Measurements from ENCODE around the gene SIRT5. TPM values are rescaled to one million over a fixed set of nuclear protein-coding genes. Genes with fewer than 3 reads are reported as not detected.

The SIRT5 gene
- total RNA-seq, 1 experiment from 2014 or later: 31.6 TPM

DNA sequence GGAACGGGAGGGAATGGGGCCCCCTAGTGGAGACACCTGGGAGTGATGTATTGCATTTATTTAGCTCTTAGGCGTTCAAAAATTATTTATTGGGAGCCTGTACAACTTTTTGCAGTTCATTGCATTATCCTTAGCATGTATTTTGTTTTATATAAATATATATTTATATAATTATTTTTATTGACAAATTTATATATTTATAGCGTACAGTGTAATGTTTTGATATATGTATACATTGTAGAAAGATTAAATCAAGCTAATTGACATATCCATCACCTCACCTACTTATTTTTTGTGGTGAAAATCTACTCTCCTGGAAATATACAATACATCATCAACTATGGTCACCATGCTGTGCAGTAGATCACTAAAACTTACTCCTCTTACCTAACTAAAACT, 975 bp downstream of the SIRT5 start:
- no peak for DNase-seq (ENCODE audit: low read depth)
- in situ Hi-C loops (cut with HindIII; ENCODE audit: low pct_unique_long_range_greater_than_20kb, low sequenced_read_pairs): no loop called here

DNA sequence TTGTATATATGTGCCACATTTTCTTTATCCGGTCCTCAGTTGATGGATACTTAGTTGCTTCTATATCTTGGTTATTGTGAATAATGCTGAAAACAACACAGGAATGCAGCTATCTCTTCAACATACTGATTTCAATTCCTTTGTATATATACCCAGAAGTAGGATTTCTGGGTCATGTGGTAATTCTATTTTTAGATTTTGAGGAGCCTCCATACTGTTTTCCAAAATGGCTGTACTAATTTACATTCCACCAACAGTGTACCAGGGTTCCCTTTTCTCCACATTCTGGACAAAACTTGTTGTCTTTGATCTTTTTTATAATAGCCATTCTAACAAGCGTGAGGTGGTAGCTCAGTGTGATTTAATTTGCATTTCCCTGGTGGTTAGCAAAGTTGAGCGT, 1.6 kb downstream of the SIRT5 start:
- DNase-seq (ENCODE audit: low read depth): no peak
- in situ Hi-C loops (cut with HindIII; ENCODE audit: low pct_unique_long_range_greater_than_20kb, low sequenced_read_pairs): no loop called here

DNA sequence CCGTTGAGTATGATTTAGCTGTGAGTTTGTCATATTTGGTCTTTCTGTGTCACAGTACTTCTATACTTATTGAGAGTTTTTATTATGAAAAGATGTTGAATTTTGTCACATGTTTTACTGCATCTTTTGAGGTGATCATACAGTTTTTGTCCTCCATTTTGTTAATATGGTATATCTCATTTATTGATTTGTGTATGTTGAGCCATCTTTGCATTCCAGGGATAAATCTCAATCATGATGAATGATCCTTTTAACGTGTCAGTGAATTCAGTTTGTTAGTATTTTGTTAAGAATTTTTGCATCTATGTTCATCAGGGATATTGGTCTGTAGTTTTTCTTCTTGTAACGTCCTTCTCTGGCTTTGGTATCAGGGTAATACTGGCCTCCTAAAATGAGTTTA, 3.5 kb downstream of the SIRT5 start:
- in situ Hi-C loops (cut with HindIII; ENCODE audit: low pct_unique_long_range_greater_than_20kb, low sequenced_read_pairs): no loop called here
- no peak for DNase-seq (ENCODE audit: low read depth)

DNA sequence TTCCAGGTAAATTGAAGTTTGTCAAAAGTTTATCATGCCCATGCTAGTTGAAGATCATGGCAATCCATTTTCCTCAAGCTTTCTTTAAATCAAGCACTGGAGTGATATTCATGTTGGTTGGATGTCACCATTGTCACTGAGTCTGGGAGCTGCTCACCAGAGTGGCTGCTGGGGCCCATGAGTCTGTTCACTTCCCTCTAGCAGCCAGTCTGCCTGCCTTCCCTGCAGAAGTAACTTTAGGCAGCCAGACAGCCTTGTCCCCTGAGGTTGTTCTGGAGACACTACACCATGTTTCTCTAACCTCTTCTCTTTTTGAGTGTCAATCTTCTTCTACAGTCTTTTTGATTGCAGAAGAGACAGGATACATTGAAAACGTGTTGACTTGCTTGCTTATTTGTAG, 5.5 kb downstream of the SIRT5 start:
- in situ Hi-C loops (cut with HindIII; ENCODE audit: low pct_unique_long_range_greater_than_20kb, low sequenced_read_pairs): no loop called here
- no peak for DNase-seq (ENCODE audit: low read depth)

DNA sequence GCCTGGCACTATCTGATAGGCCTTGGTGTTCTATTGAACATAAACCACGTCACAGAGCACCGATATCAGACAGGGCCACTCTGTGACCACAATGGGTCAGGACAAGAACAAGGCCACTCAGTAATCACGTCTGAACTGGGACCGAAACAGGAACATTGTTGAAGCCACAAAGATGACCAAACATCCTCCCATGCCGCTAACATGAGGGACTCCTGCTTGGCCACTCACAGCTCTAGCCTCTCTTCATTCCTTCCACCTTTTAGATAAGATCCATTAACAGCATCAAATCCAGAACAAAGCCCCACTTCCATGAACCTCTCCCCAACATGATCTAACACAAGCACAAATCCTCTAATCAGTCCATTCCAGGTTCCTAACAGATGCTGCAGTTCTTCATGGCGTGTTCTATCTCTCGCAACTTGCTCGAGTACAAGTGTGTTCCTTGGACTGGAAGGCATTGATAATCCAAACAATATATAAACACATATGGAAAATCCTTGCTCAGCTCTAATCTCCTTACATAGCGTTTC, 7.4 kb downstream of the SIRT5 start:
- in situ Hi-C loops (cut with HindIII; ENCODE audit: low pct_unique_long_range_greater_than_20kb, low sequenced_read_pairs): no loop called here

DNA sequence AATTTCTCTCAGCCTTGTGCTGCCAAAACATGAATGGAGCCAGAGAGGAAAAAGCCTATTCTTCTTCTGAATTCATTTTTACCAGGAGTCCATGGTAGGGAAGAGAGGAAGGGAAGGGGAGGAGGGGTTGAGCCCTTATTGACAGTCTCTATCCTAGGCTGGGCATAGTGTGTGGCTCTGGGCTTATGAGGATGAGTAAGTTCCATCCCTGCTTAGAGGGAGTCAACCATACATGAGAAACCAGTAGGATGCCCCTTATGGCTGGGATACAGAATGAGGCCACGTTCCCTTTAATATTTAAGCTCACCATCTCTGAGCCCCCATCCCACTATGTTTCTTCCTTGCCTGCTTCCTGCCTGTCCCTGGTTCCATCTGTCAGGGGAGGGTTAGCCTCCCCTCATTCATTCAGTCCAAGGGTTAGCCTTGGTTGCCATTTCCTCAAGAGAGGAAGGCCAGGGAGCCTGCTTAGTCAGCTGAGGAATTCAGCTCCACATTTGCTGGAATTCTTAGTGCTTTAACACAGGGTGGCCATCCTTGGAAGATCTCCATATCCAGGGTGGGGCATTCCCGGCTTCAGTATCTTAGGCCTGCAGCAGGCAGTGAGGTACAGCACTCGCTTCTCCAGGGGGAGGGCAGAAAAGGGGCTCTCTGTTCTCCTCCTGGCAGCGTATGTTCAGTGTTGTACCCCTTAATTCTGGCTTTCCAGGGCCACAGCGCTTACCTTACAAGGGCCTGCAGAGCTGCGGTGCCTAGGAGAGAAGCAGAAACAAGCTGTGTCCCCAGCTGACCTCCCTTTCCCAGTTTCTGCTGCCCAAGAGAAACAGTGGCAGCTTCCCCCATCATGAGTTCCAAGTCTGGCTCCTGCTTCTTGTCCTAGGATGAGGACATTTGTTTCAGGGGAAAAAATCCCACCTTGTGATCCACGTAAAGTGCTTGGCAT, 12.5 kb downstream of the SIRT5 start:
- in situ Hi-C loops (cut with HindIII; ENCODE audit: low pct_unique_long_range_greater_than_20kb, low sequenced_read_pairs): no loop called here
- DNase-seq (ENCODE audit: low read depth): no peak

More for the DNA sequence above, 7.4 kb downstream of the SIRT5 start:
- DNase-seq (ENCODE audit: low read depth): no peak

DNA sequence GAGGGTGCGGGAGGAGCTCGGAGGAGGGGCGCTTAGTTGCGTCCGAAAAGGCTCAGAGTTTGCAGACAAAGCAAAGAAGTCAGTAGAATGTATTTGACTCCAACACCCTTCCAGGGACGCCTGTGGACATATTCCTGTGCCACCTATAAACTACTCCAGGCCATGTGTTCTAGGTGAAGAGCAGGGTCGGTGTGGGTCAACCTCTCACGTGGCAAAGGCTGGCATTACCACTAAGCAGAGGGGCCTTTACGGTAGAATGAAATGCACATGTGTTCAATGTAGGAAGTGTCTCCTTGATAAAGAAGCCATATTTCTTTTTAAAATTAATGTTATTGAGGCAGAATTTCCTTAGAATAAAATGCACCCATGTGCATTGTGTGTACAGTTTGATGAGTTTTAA, 15.4 kb downstream of the SIRT5 start:
- DNase-seq (ENCODE audit: low read depth): no peak
- in situ Hi-C loops (cut with HindIII; ENCODE audit: low pct_unique_long_range_greater_than_20kb, low sequenced_read_pairs): no loop called here

DNA sequence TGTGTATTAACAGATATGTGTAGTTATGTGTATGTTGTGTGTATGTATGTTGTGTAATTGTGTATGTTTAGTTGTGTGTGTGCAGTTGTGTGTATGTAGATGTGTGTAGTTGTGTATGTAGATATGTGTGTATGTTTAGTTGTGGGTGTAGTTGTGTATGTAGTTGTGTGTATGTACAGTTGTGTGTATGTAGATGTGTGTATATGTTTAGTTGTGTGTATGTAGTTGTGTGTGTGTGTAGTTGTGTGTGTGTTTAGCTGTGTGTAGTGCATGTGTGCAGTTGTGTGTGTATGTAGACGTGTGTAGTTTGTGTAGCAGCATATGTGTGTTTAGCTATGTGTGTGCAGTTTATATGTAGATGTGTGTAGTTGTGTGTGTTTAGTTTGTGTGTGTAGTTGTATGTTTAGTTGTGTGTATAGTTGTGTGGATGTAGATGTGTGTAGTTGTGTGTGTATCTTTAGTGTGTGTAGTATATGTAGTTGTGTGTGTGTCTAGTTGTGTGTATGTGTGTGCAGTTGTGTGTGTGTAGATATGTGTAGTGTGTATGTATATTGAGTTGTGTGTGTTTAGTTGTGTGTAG, 16.3 kb downstream of the SIRT5 start:
- DNase-seq (ENCODE audit: low read depth): no peak
- in situ Hi-C loops (cut with HindIII; ENCODE audit: low pct_unique_long_range_greater_than_20kb, low sequenced_read_pairs): no loop called here

DNA sequence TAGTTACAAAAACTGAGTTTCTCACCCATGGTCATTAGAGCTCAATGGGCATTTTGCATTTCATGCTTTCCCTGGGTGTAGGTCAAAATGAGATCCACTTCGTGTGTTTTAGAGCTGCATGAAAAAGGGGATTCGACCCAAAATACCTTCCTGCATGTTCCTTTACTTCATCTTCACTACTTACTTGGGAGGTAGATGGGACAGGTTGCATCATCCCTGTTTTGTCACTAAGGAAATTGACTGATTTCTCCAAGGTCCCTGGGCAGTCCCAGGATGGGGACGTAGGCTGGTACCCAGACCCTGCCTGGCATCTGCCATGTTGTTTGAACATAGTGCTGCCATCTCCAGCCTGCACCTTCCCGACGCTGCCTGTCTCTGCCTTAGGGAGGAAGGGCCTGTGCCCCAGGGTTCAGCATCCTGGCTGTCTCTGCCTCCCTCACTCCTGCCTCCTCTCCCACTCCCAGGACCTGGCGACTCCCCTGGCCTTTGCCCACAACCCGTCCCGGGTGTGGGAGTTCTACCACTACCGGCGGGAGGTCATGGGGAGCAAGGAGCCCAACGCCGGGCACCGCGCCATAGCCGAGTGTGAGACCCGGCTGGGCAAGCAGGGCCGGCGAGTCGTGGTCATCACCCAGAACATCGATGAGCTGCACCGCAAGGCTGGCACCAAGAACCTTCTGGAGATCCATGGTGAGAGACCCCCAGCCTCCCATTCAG, 17.0 kb downstream of the SIRT5 start:
- no peak for DNase-seq (ENCODE audit: low read depth)
- in situ Hi-C loops (cut with HindIII; ENCODE audit: low pct_unique_long_range_greater_than_20kb, low sequenced_read_pairs): no loop called here

DNA sequence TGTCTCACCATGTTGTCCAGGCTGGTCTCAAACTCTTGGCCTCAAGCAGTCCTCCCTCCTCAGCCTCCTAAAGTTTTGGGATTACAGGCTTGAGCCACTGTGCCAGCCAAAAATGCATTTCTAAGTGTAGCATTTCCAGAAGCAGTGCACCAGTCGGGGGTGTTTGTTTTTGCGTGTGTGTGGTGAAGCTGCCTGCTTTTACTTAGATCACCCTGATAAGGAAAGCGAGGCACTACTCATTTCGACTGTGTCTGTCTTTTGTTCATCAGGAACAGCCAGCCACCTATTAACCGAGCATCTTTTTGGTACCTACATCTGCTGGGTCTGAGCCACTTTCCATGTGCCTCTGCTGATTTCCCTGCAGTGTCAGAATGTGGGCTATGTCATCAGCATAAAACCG, 18.7 kb downstream of the SIRT5 start:
- no peak for DNase-seq (ENCODE audit: low read depth)
- in situ Hi-C loops (cut with HindIII; ENCODE audit: low pct_unique_long_range_greater_than_20kb, low sequenced_read_pairs): no loop called here

DNA sequence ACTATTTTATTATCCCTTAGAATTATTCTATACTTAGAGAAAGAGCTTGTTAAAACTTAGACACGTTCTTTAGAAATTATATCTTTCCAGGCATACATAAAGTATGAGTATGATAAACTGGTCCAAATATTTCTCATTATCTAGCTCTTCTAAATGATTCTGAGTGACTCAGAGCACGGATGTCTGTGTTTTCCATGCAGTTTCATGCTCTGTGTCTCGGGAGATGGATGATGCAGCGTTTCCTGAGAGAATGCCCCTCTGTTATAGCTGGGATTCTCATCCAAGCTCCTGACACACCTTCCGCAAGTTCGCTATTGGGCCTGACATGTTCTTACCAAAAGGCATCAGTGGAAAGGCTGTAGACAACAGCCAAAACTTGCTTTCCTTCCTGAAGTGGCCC, 19.3 kb downstream of the SIRT5 start:
- in situ Hi-C loops (cut with HindIII; ENCODE audit: low pct_unique_long_range_greater_than_20kb, low sequenced_read_pairs): no loop called here
- no peak for DNase-seq (ENCODE audit: low read depth)

DNA sequence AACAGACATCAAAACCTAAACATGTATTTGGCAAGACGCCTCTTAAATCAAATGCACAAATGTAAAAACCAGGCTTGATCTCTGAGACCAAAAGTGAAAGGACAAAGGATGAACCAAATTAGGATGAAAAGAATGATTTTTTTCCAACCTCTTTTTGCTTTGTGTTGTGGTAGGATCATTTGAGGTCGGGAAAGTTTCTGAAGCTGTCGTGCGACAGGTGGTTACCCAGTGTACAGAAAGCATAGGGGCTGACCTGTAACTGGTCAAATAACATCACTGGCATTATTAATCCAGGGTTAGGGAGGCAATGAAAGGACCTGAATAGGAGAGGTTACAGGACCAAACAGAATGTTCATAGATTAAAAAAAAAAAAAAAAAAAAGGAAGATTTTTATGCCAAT, 22.7 kb downstream of the SIRT5 start:
- in situ Hi-C loops (cut with HindIII; ENCODE audit: low pct_unique_long_range_greater_than_20kb, low sequenced_read_pairs): no loop called here
- DNase-seq (ENCODE audit: low read depth): no peak

DNA sequence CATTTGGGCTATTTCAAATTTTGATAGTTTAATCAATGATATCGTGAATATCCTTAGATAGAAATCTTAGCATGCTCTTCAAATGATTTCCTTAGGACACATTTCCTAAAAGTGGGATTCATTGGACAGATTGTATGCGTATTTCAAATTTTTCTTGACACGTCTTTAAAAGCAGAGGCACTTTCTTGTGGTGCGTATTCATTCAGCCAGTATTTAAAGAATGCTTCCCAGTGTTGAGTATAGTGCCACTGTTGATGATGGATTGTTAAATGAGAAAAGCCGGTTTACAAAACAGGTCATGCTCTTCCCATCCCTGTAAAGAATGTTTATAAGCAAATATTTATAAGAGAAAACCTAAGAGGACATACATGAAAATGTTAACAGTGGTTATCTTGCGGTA, 25.6 kb downstream of the SIRT5 start:
- no peak for DNase-seq (ENCODE audit: low read depth)
- in situ Hi-C loops (cut with HindIII; ENCODE audit: low pct_unique_long_range_greater_than_20kb, low sequenced_read_pairs): no loop called here

DNA sequence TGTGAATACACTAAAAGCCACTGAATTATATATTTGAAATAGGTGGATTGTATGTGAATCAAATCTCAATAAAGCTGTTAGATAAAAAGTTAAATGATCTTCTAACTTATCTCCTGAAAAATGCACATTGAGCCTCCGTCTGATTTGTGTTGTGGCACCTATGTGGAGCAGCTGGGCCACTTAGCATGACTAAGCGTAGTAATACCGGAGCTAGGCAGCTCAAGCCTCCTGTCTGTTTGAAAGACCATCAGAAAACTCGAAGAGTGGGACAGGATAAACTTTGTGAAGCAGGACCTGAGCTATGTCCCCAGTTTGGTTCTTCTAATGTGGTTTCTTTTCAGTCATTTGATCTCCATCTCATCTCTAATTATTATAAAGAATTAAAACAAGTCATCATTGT, 29.7 kb downstream of the SIRT5 start:
- in situ Hi-C loops (cut with HindIII; ENCODE audit: low pct_unique_long_range_greater_than_20kb, low sequenced_read_pairs): no loop called here
- no peak for DNase-seq (ENCODE audit: low read depth)

DNA sequence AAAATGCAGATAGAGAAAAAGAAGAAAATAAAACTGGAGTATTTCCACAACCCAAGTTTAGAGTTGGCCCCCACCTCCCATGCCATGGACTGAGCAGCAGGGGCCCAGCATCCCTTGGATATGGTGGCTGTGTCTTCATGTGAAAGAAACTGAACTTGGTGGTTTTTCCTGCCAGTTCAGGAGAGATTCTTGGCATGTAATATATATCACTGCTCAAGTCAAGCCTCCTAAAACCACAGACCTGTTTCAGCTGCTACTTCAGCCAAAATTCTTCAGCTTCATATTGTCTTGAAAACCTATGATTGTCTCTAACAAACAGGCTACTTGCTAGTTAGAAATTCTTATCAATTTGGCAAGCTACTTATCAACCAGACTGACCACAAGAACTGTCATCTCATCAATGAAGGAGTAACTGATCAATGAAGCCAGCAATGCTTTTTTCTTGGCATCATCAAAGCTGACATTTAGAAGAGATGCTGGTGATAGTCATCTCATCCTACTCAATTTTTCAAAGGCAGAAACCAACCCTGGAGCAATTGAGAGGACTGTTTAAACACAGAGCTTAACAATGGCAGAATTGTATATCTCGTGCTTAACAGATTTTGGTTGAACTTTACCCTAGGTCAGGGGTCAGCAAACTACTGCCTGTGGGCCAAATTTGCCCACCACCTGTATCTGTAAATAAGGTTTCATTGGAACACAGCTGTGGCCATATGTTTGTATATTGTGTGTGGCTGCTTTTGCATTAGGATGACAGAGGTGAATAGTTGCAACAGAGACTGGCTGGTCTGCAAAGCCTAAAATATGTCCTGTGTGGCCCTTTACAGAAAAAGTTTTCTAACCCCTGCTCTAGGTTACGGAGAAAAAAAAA, 30.4 kb downstream of the SIRT5 start:
- in situ Hi-C loops (cut with HindIII; ENCODE audit: low pct_unique_long_range_greater_than_20kb, low sequenced_read_pairs): no loop called here
- DNase-seq (ENCODE audit: low read depth): no peak

DNA sequence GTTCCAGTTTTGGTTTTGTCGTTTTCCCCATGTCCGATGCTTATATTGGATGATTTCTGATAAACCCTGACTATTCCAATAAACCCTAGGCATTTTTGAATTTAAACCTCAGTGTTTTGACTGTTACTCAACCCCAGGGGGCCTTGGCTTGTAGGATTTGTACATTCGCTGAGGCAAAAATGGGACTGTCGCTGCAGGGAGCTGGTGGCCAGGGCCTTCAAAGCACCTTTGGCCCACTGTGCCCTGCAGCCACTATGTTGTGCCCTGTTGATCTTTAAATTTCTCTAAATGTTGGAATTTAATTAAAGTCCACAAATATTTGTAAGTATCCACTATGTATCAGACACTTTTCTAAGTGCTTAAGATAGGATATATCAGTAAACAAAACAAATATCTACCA, 31.2 kb downstream of the SIRT5 start:
- in situ Hi-C loops (cut with HindIII; ENCODE audit: low pct_unique_long_range_greater_than_20kb, low sequenced_read_pairs): no loop called here
- no peak for DNase-seq (ENCODE audit: low read depth)

DNA sequence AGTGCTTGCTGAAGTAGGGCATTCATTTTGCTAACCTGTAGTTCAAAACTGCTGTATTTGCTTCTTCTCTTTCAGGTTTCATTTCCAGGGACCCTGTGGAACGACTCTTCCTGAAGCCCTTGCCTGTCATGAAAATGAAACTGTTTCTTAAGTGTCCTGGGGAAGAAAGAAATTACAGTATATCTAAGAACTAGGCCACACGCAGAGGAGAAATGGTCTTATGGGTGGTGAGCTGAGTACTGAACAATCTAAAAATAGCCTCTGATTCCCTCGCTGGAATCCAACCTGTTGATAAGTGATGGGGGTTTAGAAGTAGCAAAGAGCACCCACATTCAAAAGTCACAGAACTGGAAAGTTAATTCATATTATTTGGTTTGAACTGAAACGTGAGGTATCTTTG, 37.3 kb downstream of the SIRT5 start:
- in situ Hi-C loops (cut with HindIII; ENCODE audit: low pct_unique_long_range_greater_than_20kb, low sequenced_read_pairs): no loop called here
- no peak for DNase-seq (ENCODE audit: low read depth)

DNA sequence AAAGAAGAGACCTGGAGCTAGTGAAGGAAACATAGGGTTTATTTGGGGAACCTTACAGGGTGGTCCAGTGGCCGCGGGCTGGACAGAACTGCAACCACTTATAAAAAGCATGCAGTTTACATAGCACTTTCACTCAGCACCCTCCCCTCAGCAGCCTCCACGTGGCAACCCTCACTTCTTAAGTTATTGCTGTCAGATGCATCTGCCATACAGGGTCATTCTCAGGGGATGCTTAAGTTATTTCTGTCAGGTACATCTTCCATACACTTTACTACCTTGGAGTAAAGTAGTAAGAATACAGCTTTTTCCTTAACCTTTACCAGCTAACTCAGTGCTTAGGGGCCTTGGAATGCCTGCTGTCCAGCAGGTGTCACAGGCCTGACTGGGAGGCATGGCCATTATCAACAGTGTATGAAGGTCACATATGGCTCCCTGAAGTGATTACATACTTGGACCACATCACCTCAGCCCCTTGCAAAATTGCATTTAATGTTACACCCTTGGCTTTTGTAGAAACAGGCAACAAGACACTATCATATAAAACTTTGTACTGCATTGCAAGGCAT, 38.7 kb downstream of the SIRT5 start:
- DNase-seq (ENCODE audit: low read depth): no peak
- in situ Hi-C loops (cut with HindIII; ENCODE audit: low pct_unique_long_range_greater_than_20kb, low sequenced_read_pairs): no loop called here

Measured in Caki2 (cell line).